ENCODE results near the gene DTNBP1.

Gene DTNBP1, protein sequence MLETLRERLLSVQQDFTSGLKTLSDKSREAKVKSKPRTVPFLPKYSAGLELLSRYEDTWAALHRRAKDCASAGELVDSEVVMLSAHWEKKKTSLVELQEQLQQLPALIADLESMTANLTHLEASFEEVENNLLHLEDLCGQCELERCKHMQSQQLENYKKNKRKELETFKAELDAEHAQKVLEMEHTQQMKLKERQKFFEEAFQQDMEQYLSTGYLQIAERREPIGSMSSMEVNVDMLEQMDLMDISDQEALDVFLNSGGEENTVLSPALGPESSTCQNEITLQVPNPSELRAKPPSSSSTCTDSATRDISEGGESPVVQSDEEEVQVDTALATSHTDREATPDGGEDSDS

DNA sequence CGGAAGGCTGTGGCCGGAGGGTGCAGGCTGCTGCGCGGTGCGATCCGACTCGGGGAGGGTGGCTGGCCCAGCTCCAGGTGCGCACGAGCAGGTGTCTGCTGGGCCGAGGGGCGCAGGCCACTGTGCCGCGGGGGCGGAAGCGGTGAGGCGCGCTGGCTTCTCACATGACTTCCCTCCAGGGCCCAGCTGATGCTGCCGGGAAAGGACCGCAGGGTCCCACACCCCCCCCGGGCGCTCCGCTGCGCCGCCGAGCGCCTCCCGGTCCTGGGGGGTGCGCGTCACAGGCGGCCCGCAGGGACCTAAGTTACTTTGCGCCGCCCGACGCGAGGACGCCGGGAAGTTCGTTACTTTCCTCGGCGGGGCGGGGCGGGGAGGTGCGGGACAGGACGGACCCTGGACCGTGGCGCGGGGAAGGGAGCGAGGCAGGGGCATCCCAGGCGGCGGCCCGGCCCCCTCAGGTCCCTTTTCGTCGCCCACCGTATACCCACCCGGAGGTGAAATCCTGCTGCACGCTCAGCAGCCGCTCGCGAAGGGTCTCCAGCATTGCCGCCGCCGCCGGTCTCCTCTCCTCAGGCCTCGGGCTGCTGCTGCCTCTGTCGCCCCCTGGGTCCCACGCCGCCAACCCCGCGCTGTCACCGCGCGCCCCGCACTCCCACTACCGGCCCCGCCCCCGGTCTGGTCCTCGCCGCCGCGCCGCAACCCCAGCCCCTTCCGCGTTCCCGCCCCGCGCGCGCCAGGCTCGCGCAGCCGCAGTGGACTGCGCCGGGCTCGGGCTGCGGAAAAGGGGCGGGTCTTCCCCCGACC lies at the start of gene DTNBP1:
TSS of gene DTNBP1 (minus strand) at position 703 of the 804 bp plus-strand sequence. CDS start at position 544, 159 bp downstream.
- TF ChIP-seq EZH2phosphoT487 (IDR thresholded peaks at IDR 0.05; ENCODE audit: borderline replicate concordance, low read length): no peak
- TF ChIP-seq, protein P1, sequence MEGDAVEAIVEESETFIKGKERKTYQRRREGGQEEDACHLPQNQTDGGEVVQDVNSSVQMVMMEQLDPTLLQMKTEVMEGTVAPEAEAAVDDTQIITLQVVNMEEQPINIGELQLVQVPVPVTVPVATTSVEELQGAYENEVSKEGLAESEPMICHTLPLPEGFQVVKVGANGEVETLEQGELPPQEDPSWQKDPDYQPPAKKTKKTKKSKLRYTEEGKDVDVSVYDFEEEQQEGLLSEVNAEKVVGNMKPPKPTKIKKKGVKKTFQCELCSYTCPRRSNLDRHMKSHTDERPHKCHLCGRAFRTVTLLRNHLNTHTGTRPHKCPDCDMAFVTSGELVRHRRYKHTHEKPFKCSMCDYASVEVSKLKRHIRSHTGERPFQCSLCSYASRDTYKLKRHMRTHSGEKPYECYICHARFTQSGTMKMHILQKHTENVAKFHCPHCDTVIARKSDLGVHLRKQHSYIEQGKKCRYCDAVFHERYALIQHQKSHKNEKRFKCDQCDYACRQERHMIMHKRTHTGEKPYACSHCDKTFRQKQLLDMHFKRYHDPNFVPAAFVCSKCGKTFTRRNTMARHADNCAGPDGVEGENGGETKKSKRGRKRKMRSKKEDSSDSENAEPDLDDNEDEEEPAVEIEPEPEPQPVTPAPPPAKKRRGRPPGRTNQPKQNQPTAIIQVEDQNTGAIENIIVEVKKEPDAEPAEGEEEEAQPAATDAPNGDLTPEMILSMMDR (IDR thresholded peaks at IDR 0.05; ENCODE audit: low read depth, low read length, poor library complexity, severe bottlenecking): no peak
- H3K4me1 ChIP-seq (ENCODE audit: control insufficient read depth, low read length): peaks cover 48% of the 10 kb centered on the region
- H3K4me2 ChIP-seq (ENCODE audit: low read length): peak within 1 kb of the TSS; percentile 73
- peaks cover 45% of the 10 kb centered on the region for H3K79me2 ChIP-seq (ENCODE audit: control insufficient read depth, low read length)
- H3K27me3 ChIP-seq (ENCODE audit: control insufficient read depth, low read length): no peaks in the 10 kb centered on the region; the same call in 1 of the 2 replicates
- peak within 1 kb of the TSS; percentile 76 for H3K4me3 ChIP-seq (ENCODE audit: low read length)
- peaks cover 24% of the 10 kb centered on the region for H3K36me3 ChIP-seq (ENCODE audit: control insufficient read depth, low read length)
- peak within 1 kb of the TSS; percentile 50 for H3K27ac ChIP-seq (ENCODE audit: low read depth, low read length)
- peaks cover 4% of the 10 kb centered on the region; the same call in 1 of the 2 replicates for H3F3A ChIP-seq (ENCODE audit: control insufficient read depth, insufficient read depth)
- H4K20me1 ChIP-seq (ENCODE audit: control insufficient read depth, insufficient read depth, low read depth, low read length): no peaks in the 10 kb centered on the region
- no peaks in the 10 kb centered on the region for H3K9me3 ChIP-seq (ENCODE audit: control insufficient read depth, insufficient read depth, low read length)
- H3K9me2 ChIP-seq (replicated peaks; ENCODE audit: control insufficient read depth, low read length): no peaks in the 10 kb centered on the region; the same call in 1 of the 2 replicates

DNA sequence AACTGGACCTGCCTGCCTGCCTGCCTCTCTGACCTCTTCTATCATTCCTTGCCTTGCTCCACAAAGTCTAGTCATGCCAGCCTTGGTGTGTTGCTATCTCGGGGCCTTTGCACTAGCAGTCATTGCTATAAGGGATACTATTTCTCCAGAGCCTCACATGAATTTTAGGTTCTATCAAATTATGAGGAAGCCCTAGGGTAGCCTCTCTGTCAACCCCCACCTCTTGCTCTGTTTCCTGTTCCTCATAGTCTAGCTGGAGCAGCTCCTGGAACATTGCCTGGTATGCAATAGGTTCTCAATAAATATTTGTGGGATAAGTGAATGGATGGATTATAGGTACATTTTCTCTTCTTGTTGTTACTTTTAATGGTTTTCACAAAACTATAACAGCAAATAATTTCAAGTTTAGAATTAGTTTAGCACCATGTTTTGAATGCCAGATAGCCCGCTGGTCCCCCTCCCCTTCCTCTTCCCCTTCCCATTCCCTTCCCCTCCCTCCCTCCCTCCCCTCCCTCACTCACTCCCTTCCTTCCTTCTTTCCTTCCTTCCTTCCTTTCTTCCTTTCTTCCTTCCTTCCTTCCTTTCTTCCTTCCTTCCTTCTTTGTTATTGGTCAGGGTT lies 46.9 kb upstream of the DTNBP1 start:
- Histone ChIP-seq H3K9me3 (ENCODE audit: control insufficient read depth, insufficient read depth, low read length) (no peaks in the 10 kb centered on the region), H3K79me2 (ENCODE audit: control insufficient read depth, low read length) (no peaks in the 10 kb centered on the region), H3K27me3 (ENCODE audit: control insufficient read depth, low read length) (0 out of 2 replicates have a peak, but pooled peaks cover 7% of the 10 kb centered on the region), H3K36me3 (ENCODE audit: control insufficient read depth, low read length) (no peaks in the 10 kb centered on the region), H4K20me1 (ENCODE audit: control insufficient read depth, insufficient read depth, low read depth, low read length) (no peaks in the 10 kb centered on the region), H3K4me2 (ENCODE audit: low read length) (no peak overlapping the region), H3K4me1 (ENCODE audit: control insufficient read depth, low read length) (no peaks in the 10 kb centered on the region), H3K9me2 (replicated peaks; ENCODE audit: control insufficient read depth, low read length) (no peaks in the 10 kb centered on the region), H3K4me3 (ENCODE audit: low read length) (no peak overlapping the region), H3F3A (ENCODE audit: control insufficient read depth, insufficient read depth) (no peaks in the 10 kb centered on the region), H3K27ac (ENCODE audit: low read depth, low read length) (no peak overlapping the region)
- no peak for TF ChIP-seq EZH2phosphoT487 (IDR thresholded peaks at IDR 0.05; ENCODE audit: borderline replicate concordance, low read length)
- TF ChIP-seq, protein P1 (IDR thresholded peaks at IDR 0.05; ENCODE audit: low read depth, low read length, poor library complexity, severe bottlenecking): no peak

DNA sequence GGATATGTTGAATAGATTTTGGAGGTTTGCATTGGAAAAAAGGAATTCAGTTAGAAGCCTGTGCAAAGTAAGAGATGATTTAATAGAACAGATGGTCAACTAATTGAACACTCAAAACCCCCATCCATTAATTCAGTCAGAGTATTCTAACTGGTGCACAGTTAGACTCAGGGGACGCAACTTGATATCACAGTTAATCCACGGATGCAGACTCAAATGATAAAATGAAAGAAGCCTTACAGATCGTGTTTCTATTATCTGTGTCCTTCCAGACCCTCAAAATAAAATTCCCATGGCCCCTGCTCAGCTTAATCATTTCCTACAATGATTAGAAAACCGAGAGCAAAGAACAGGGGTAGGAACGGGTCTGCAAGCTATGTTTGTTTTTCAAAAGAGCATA lies 45.4 kb upstream of the DTNBP1 start:
- Histone ChIP-seq H3K36me3 (ENCODE audit: control insufficient read depth, low read length) (no peaks in the 10 kb centered on the region), H3K27ac (ENCODE audit: low read depth, low read length) (no peak overlapping the region), H3K4me2 (ENCODE audit: low read length) (no peak overlapping the region), H3K9me2 (replicated peaks; ENCODE audit: control insufficient read depth, low read length) (no peaks in the 10 kb centered on the region), H4K20me1 (ENCODE audit: control insufficient read depth, insufficient read depth, low read depth, low read length) (no peaks in the 10 kb centered on the region), H3K9me3 (ENCODE audit: control insufficient read depth, insufficient read depth, low read length) (peaks cover 5% of the 10 kb centered on the region; the same call in 1 of the 2 replicates), H3K79me2 (ENCODE audit: control insufficient read depth, low read length) (no peaks in the 10 kb centered on the region), H3K4me3 (ENCODE audit: low read length) (no peak overlapping the region), H3K27me3 (ENCODE audit: control insufficient read depth, low read length) (peaks cover 10% of the 10 kb centered on the region; the same call in 1 of the 2 replicates), H3K4me1 (ENCODE audit: control insufficient read depth, low read length) (no peaks in the 10 kb centered on the region), H3F3A (ENCODE audit: control insufficient read depth, insufficient read depth) (no peaks in the 10 kb centered on the region)
- TF ChIP-seq, protein P1 (IDR thresholded peaks at IDR 0.05; ENCODE audit: low read depth, low read length, poor library complexity, severe bottlenecking): no peak
- TF ChIP-seq EZH2phosphoT487 (IDR thresholded peaks at IDR 0.05; ENCODE audit: borderline replicate concordance, low read length): no peak
